ENCODE measurements around the gene SDK1.
"Not testable (repeated sequence)": the region's sequence is repeated elsewhere in the genome, so short reads cannot be mapped to it uniquely, and the experiment has no call there.

The SDK1 gene

GRCh38 chr7:3928727-3929515 lies 627.9 kb downstream of the SDK1 start:
- Mint-ChIP-seq H3K36me3 (ENCODE audit: low read depth) (no peaks in the 10 kb centered on the region), H3K27me3 (peaks cover 17% of the 10 kb centered on the region), H3K4me3 (no peak overlapping the region), H3K9me3 (no peaks in the 10 kb centered on the region), H3K4me1 (ENCODE audit: low read depth) (no peaks in the 10 kb centered on the region), H3K27ac (no peak overlapping the region)
- no peak for DNase-seq

DNA sequence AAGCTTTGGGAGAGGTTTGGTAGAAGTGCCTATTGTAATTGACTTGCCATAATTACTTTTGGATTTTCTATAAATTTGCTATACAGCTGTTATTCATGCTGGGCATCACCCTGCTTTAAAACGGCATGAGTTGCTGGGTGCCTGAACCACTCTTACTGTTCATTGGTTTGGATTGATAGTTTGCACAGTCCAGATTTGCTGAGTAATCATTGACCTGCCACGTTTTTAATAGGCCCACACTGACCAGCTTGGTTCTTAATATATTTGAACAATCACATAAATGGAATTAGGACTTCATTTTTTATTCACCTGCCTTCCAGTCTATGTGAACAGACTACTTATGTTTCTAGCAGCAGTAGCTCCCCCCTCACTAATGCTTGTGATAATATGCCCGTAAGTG lies 630.8 kb downstream of the SDK1 start:
- DNase-seq: no peak
- Mint-ChIP-seq H3K4me1 (ENCODE audit: low read depth) (no peaks in the 10 kb centered on the region), H3K27me3 (peaks cover 12% of the 10 kb centered on the region), H3K27ac (no peak overlapping the region), H3K4me3 (no peak overlapping the region), H3K36me3 (ENCODE audit: low read depth) (no peaks in the 10 kb centered on the region), H3K9me3 (peaks cover 10% of the 10 kb centered on the region)

GRCh38 chr7:3937146-3937545 lies 636.1 kb downstream of the SDK1 start:
- H3K9me3 Mint-ChIP-seq: peaks cover 10% of the 10 kb centered on the region
- no peaks in the 10 kb centered on the region for H3K4me1 Mint-ChIP-seq (ENCODE audit: low read depth)
- no peak overlapping the region for H3K4me3 Mint-ChIP-seq
- H3K27ac Mint-ChIP-seq: no peak overlapping the region
- H3K27me3 Mint-ChIP-seq: peaks cover 7% of the 10 kb centered on the region
- DNase-seq: no peak
- no peaks in the 10 kb centered on the region for H3K36me3 Mint-ChIP-seq (ENCODE audit: low read depth)

GRCh38 chr7:3937605-3938004 lies 636.6 kb downstream of the SDK1 start:
- peaks cover 7% of the 10 kb centered on the region for H3K27me3 Mint-ChIP-seq
- H3K27ac Mint-ChIP-seq: no peak overlapping the region
- no peaks in the 10 kb centered on the region for H3K4me1 Mint-ChIP-seq (ENCODE audit: low read depth)
- peaks cover 10% of the 10 kb centered on the region for H3K9me3 Mint-ChIP-seq
- DNase-seq: no peak
- no peaks in the 10 kb centered on the region for H3K36me3 Mint-ChIP-seq (ENCODE audit: low read depth)
- no peak overlapping the region for H3K4me3 Mint-ChIP-seq

DNA sequence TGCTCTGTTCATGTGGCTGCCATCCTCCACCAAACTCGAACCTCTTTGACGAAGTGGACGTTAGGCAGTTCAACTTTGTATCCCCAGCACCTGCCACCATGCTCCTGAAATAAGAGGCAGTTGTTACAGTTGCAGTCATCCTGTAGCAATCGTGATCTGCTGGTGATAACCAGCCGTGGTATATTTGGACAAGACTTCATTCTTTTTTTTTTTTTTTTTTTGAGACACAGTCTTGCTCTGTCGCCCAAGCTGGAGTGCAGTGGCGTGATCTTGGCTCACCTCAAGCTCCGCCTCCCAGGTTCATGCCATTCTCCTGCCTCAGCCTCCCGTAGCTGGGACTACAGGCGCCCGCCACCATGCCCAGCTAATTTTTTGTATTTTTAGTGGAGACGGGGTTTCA lies 640.7 kb downstream of the SDK1 start:
- H3K9me3 Mint-ChIP-seq: not testable (repeated sequence)

DNA sequence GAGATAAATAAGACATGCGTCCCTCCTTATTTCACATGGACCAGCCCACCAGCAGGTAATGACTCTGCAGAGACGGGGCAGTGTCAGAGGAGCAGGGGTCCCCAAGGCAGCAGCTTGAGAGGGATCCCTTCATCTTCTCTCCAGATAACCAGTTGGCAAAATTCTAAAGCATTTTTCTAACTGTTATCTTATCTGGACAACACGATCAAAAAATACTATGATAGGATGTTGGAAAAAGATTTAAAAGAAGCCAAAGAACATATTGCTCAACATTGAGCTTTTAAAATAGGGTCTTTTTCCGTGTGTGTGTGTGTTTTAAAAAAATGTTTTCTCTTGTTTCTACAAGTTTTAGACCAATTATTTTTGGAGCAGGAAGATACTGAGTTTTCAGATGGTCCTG lies 641.2 kb downstream of the SDK1 start:
- Mint-ChIP-seq H3K27ac (no peak overlapping the region), H3K27me3 (peaks cover 18% of the 10 kb centered on the region), H3K4me3 (no peak overlapping the region), H3K9me3 (peaks cover 8% of the 10 kb centered on the region), H3K36me3 (ENCODE audit: low read depth) (no peaks in the 10 kb centered on the region), H3K4me1 (ENCODE audit: low read depth) (no peaks in the 10 kb centered on the region)
- no peak for DNase-seq

More for the DNA sequence above, 640.7 kb downstream of the SDK1 start:
- H3K4me1 Mint-ChIP-seq (ENCODE audit: low read depth); H3K36me3 Mint-ChIP-seq (ENCODE audit: low read depth); DNase-seq; H3K27ac Mint-ChIP-seq; H3K4me3 Mint-ChIP-seq: not testable (repeated sequence)
- peaks cover 18% of the 10 kb centered on the region for H3K27me3 Mint-ChIP-seq

DNA sequence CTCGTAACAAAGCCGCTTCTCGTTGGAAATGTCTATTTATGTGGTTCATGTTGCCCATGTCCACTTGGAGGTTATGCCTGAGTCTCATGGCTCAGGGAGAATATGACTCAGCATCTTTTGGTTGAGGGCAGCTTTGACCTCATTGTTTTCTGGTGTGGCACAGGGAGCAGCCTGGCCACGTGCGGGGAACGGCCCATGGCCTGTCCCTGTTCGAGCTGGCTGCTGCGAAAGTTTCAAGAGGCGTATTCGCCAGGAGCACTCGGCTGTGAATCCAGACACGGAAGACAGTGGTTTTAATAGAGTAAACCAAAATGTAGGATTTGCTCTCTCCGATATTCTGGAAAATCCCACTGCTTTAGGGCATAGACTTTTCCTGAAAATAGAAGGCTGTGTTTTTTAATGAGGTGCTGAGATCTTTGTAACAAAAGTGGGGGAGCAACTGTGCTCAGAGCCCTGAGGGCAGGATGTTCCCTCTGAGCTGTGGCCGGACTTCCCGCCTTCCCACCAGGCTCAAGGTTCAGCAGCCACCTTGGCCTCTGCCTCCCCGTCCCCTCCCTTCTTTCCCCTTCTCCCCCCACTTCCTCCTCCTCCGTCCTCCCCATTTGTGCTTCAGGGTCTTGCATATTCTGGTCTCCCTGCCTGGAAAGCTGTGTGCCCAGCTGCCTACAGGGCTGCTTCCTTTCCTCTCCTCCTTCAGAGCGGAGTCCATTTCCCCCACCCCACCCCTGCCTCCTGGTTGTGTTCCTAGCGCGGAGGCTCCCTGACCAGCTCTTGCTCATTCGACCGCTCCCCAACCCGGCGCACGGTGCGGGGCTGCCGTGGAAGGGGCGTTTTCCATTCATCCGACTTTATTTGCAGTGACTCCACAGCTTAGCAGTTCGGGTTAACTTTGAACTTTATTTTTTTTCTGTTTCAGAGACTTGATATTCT lies 642.0 kb downstream of the SDK1 start:
- H3K9me3 Mint-ChIP-seq: peaks cover 8% of the 10 kb centered on the region
- DNase-seq: no peak
- H3K4me3 Mint-ChIP-seq: no peak overlapping the region
- no peak overlapping the region for H3K27ac Mint-ChIP-seq
- no peaks in the 10 kb centered on the region for H3K36me3 Mint-ChIP-seq (ENCODE audit: low read depth)
- no peaks in the 10 kb centered on the region for H3K4me1 Mint-ChIP-seq (ENCODE audit: low read depth)
- peaks cover 18% of the 10 kb centered on the region for H3K27me3 Mint-ChIP-seq

GRCh38 chr7:3943779-3944520 lies 642.9 kb downstream of the SDK1 start:
- Mint-ChIP-seq H3K4me1 (ENCODE audit: low read depth) (no peaks in the 10 kb centered on the region), H3K36me3 (ENCODE audit: low read depth) (no peaks in the 10 kb centered on the region), H3K9me3 (peaks cover 8% of the 10 kb centered on the region), H3K27me3 (peaks cover 18% of the 10 kb centered on the region), H3K4me3 (no peak overlapping the region), H3K27ac (no peak overlapping the region)
- DNase-seq: no peak

DNA sequence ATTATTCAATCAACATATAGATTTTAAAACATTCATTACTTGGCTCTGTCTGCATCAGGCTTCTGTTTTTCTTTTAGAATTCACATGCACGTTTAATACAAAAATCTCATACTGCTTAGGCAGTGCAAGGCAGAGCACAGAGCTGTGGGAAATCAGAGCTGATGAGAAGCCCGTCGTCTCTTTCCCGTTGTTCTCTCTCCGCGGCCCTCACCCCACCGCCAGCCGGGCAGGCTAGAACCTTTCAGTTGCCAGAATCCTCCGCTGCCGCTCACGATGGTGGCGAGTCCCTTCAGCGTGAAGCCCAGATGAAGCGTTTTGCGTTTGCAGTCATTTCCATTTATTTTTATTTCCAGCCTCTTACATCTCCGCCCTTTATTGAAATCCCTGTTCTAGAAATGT lies 648.2 kb downstream of the SDK1 start:
- Mint-ChIP-seq H3K4me1 (ENCODE audit: low read depth) (no peaks in the 10 kb centered on the region), H3K4me3 (no peak overlapping the region), H3K36me3 (ENCODE audit: low read depth) (no peaks in the 10 kb centered on the region), H3K27me3 (peaks cover 9% of the 10 kb centered on the region), H3K9me3 (peaks cover 8% of the 10 kb centered on the region), H3K27ac (no peak overlapping the region)
- no peak for DNase-seq

- H3K27me3 Mint-ChIP-seq: peaks cover 2% of the 10 kb centered on the region
- H3K36me3 Mint-ChIP-seq (ENCODE audit: low read depth): no peaks in the 10 kb centered on the region
- H3K27ac Mint-ChIP-seq: no peak overlapping the region
- no peak for DNase-seq
- no peak overlapping the region for H3K4me3 Mint-ChIP-seq
- H3K4me1 Mint-ChIP-seq (ENCODE audit: low read depth): no peaks in the 10 kb centered on the region
- peaks cover 2% of the 10 kb centered on the region for H3K9me3 Mint-ChIP-seq
These were observed 649.2 kb downstream of the SDK1 start for GRCh38 chr7:3950249-3950648.

DNA sequence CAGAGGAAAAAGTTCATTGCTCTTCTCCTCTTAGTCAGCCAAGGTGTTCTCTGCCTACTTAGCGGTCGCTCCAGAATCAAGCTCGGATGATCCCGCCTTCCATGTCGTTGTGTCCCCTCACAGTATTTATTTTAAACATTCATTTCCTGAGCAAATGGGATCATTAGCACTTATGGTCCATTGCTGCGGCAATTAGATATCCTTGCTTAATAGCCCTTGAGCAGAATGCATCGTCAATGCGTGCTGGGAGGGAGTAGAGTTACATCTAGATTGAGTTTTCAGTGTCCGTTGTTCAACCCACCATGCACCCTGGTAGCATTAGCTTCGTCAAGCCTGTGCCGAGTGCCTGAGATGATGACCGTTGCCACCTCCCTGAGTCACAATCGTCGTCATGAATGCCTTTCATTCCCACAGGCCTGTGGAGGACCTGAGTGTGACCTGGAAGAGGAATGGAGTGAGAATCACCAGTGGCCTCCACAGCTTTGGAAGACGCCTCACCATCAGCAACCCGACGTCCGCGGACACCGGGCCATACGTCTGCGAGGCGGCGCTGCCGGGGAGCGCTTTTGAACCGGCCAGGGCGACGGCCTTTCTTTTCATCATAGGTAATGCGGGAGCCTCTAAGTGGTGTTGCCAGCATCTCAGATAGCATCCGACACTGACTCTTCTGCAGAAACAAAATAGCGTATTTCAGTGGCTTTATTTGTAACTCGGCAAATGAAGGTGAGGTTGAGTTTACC lies 650.4 kb downstream of the SDK1 start:
- no peak for DNase-seq
- Mint-ChIP-seq H3K27ac (no peak overlapping the region), H3K4me3 (no peak overlapping the region), H3K4me1 (ENCODE audit: low read depth) (peaks cover 4% of the 10 kb centered on the region), H3K27me3 (peaks cover 6% of the 10 kb centered on the region), H3K9me3 (no peaks in the 10 kb centered on the region), H3K36me3 (ENCODE audit: low read depth) (no peaks in the 10 kb centered on the region)

DNA sequence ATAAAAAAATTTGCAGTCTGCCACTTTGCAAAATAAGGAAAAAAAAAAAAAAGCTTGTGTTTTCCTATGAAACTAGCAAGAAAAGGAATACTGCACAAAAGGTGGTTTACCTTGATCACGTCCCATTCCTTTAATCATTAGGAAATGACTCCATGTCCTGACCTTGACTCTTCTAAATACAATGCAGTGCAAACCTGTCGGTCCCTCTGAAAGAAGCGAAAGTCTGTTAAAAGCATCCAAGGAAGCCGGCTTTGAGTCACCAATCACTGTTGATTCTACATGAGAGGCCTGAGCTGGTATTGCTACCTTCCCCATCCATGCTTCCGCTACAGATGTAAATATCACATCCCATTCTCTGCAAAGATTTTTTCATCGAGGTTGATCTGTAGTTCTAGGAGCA lies 652.1 kb downstream of the SDK1 start:
- no peaks in the 10 kb centered on the region for H3K9me3 Mint-ChIP-seq
- no peak for DNase-seq
- H3K4me3 Mint-ChIP-seq: no peak overlapping the region
- H3K27me3 Mint-ChIP-seq: peaks cover 6% of the 10 kb centered on the region
- H3K36me3 Mint-ChIP-seq (ENCODE audit: low read depth): no peaks in the 10 kb centered on the region
- H3K27ac Mint-ChIP-seq: no peak overlapping the region
- H3K4me1 Mint-ChIP-seq (ENCODE audit: low read depth): peaks cover 4% of the 10 kb centered on the region

- Mint-ChIP-seq H3K27me3 (peaks cover 6% of the 10 kb centered on the region), H3K4me3 (no peak overlapping the region), H3K36me3 (ENCODE audit: low read depth) (no peaks in the 10 kb centered on the region), H3K27ac (no peak overlapping the region), H3K9me3 (no peaks in the 10 kb centered on the region), H3K4me1 (ENCODE audit: low read depth) (peaks cover 4% of the 10 kb centered on the region)
- DNase-seq: no peak
These were observed 652.9 kb downstream of the SDK1 start for GRCh38 chr7:3953946-3954345.

GRCh38 chr7:3955026-3955425 lies 654.0 kb downstream of the SDK1 start:
- H3K9me3 Mint-ChIP-seq: no peaks in the 10 kb centered on the region
- peaks cover 4% of the 10 kb centered on the region for H3K4me1 Mint-ChIP-seq (ENCODE audit: low read depth)
- H3K4me3 Mint-ChIP-seq: no peak overlapping the region
- peaks cover 6% of the 10 kb centered on the region for H3K27me3 Mint-ChIP-seq
- no peak overlapping the region for H3K27ac Mint-ChIP-seq
- DNase-seq: no peak
- no peaks in the 10 kb centered on the region for H3K36me3 Mint-ChIP-seq (ENCODE audit: low read depth)
